H9 (cell line): ENCODE results near the gene PAGR1. TPM values are rescaled to one million over a fixed set of nuclear protein-coding genes. Genes with fewer than 3 reads are reported as not detected.

Experiments
- DNase-seq: peaks from one replicate; pipeline ENCODE4 v3.0.0-alpha.2; 2017
- H2AFZ ChIP-seq: one replicate; pipeline ENCODE4 v1.6.1; 2013; ENCODE audit warnings: mild to moderate bottlenecking, low read length, control low read depth, moderate library complexity
- H2AK5ac ChIP-seq: 2 replicates; pipeline ENCODE4 v1.6.1; 2013; ENCODE audit warnings: low read length, control low read depth, mixed read lengths; ENCODE audit not compliant: insufficient read length
- H2BK120ac ChIP-seq: one replicate; pipeline ENCODE4 v1.6.1; 2013; ENCODE audit warnings: low read depth, mild to moderate bottlenecking, low read length, control low read depth, inconsistent platforms; ENCODE audit not compliant: poor library complexity, severe bottlenecking
- H2BK12ac ChIP-seq: 2 replicates; pipeline ENCODE4 v1.6.1; 2013; ENCODE audit warnings: low read length, control low read depth, mixed read lengths, low read depth; ENCODE audit not compliant: insufficient read length
- H2BK15ac ChIP-seq: 2 replicates; pipeline ENCODE4 v1.6.1; 2013; ENCODE audit warnings: low read depth, low read length, control low read depth
- H2BK20ac ChIP-seq: one replicate; pipeline ENCODE4 v1.6.1; 2013; ENCODE audit warnings: low read depth, mild to moderate bottlenecking, low read length, control low read depth, inconsistent platforms; ENCODE audit not compliant: poor library complexity, severe bottlenecking
- H2BK5ac ChIP-seq: 2 replicates; pipeline ENCODE4 v1.6.1; 2013; ENCODE audit warnings: low read length, control low read depth, mixed read lengths; ENCODE audit not compliant: insufficient read length
- H3K14ac ChIP-seq: 2 replicates; pipeline ENCODE4 v1.6.1; 2013; ENCODE audit warnings: low read length, control low read depth; ENCODE audit not compliant: insufficient read depth
- H3K18ac ChIP-seq: 2 replicates; pipeline ENCODE4 v1.6.1; 2013; ENCODE audit warnings: low read depth, mild to moderate bottlenecking, mixed read lengths, low read length, control low read depth; ENCODE audit not compliant: insufficient read length
- H3K23ac ChIP-seq: 2 replicates; pipeline ENCODE4 v1.6.1; 2013; ENCODE audit warnings: low read length, control low read depth, mixed read lengths, low read depth; ENCODE audit not compliant: insufficient read length
- H3K23me2 ChIP-seq: 2 replicates; pipeline ENCODE4 v1.6.1; 2013; ENCODE audit warnings: low read depth, mild to moderate bottlenecking, mixed read lengths, low read length, control low read depth; ENCODE audit not compliant: insufficient read length, poor library complexity, severe bottlenecking
- H3K27ac ChIP-seq: 2 replicates; pipeline ENCODE4 v1.5.1; 2013; ENCODE audit warnings: low read length, control low read depth, mixed read lengths, low read depth; ENCODE audit not compliant: insufficient read length
- H3K27me3 ChIP-seq: 2 replicates; pipeline ENCODE4 v1.6.1; 2013; ENCODE audit warnings: low read length, control low read depth, inconsistent platforms; ENCODE audit not compliant: insufficient read depth
- H3K4ac ChIP-seq: 2 replicates; pipeline ENCODE4 v1.6.1; 2013; ENCODE audit warnings: low read depth, mild to moderate bottlenecking, control low read depth, inconsistent platforms, low read length, moderate library complexity
- H3K4me1 ChIP-seq: 2 replicates; pipeline ENCODE4 v1.6.1; 2013; ENCODE audit warnings: low read length, control low read depth, inconsistent platforms; ENCODE audit not compliant: insufficient read depth
- H3K4me2 ChIP-seq: 2 replicates; pipeline ENCODE4 v1.6.1; 2013; ENCODE audit warnings: low read length, control low read depth, mixed read lengths; ENCODE audit not compliant: insufficient read length, insufficient read depth
- H3K56ac ChIP-seq: 2 replicates; pipeline ENCODE4 v1.6.1; 2013; ENCODE audit warnings: low read depth, mild to moderate bottlenecking, mixed read lengths, low read length, control low read depth; ENCODE audit not compliant: insufficient read length
- H3K79me1 ChIP-seq: 2 replicates; pipeline ENCODE4 v1.6.1; 2013; ENCODE audit warnings: low read depth, mild to moderate bottlenecking, moderate library complexity, low read length, control low read depth, inconsistent platforms; ENCODE audit not compliant: insufficient read depth, poor library complexity, severe bottlenecking
- H3K79me2 ChIP-seq: 2 replicates; pipeline ENCODE4 v1.6.1; 2013; ENCODE audit warnings: low read length, control low read depth, inconsistent platforms; ENCODE audit not compliant: insufficient read depth
- H3K9ac ChIP-seq: 2 replicates; pipeline ENCODE4 v1.6.1; 2013; ENCODE audit warnings: low read length, control low read depth, mixed read lengths; ENCODE audit not compliant: insufficient read length; ENCODE audit errors: extremely low read depth
- H3K9me3 ChIP-seq: one replicate; pipeline ENCODE4 v1.6.1; 2013; ENCODE audit warnings: low read depth, low read length, inconsistent platforms; ENCODE audit not compliant: control insufficient read depth
- H3T11ph ChIP-seq: one replicate; pipeline ENCODE4 v1.6.1; 2013; ENCODE audit warnings: mild to moderate bottlenecking, low read length, control low read depth, inconsistent platforms
- H4K20me1 ChIP-seq: one replicate; pipeline ENCODE4 v1.6.1; 2013; ENCODE audit not compliant: control insufficient read depth, insufficient read length, insufficient read depth
- H4K5ac ChIP-seq: 2 replicates; pipeline ENCODE4 v1.6.1; 2013; ENCODE audit warnings: low read depth, mild to moderate bottlenecking, mixed read lengths, low read length, control low read depth; ENCODE audit not compliant: insufficient read length
- H4K8ac ChIP-seq: replicated peaks from 2 replicates; pipeline ENCODE4 v1.6.1; 2013; ENCODE audit warnings: low read length, control low read depth, mixed read lengths, low read depth; ENCODE audit not compliant: insufficient read length
- H4K91ac ChIP-seq: 2 replicates; pipeline ENCODE4 v1.6.1; 2013; ENCODE audit warnings: low read depth, mild to moderate bottlenecking, moderate library complexity, mixed read lengths, low read length, control low read depth; ENCODE audit not compliant: insufficient read length
- H3K27ac Mint-ChIP-seq, 3 experiments: 2 replicates in 2 of 3; 3 replicates in 1 of 3; pipeline ENCODE4 v1.8.0; 2020 to 2021; ENCODE audit warnings: mixed read lengths in 3 of 3, mild to moderate bottlenecking in 1 of 3, moderate library complexity in 1 of 3
- H3K27me3 Mint-ChIP-seq: 2 replicates; pipeline ENCODE4 v1.8.0; 2021; ENCODE audit warnings: low read depth, mild to moderate bottlenecking, moderate library complexity, mixed read lengths
- H3K36me3 Mint-ChIP-seq, 3 experiments: 2 replicates in 2 of 3; 3 replicates in 1 of 3; pipeline ENCODE4 v1.8.0; 2020 to 2021; ENCODE audit warnings: low read depth in 3 of 3, mixed read lengths in 3 of 3; ENCODE audit not compliant: insufficient read depth in 1 of 3
- H3K4me1 Mint-ChIP-seq, 2 experiments: 2 replicates each; pipeline ENCODE4 v1.8.0; 2020; ENCODE audit warnings: mixed read lengths in 2 of 2
- H3K4me3 Mint-ChIP-seq, 2 experiments: 2 replicates in 1 of 2; 3 replicates in 1 of 2; pipeline ENCODE4 v1.8.0; 2020 to 2021; ENCODE audit warnings: mild to moderate bottlenecking in 2 of 2, mixed read lengths in 2 of 2, moderate library complexity in 1 of 2
- H3K9me3 Mint-ChIP-seq, 2 experiments: 2 replicates in 1 of 2; 3 replicates in 1 of 2; pipeline ENCODE4 v1.8.0; 2020; ENCODE audit warnings: mild to moderate bottlenecking in 2 of 2, mixed read lengths in 2 of 2, moderate library complexity in 1 of 2
- WGBS: extraction: QIAGEN DNeasy Blood & Tissue Kit; methylation state at CpG from one replicate; pipeline ENCODE4 v1.1.7; 2013; ENCODE audit warnings: missing lambda C conversion rate, low lambda C conversion rate, mixed read lengths; ENCODE audit not compliant: insufficient read length; ENCODE audit errors: extremely low coverage; 5-methylcytosine and 5-hydroxymethylcytosine counted together
- total RNA-seq: library from RNA; stranded (reverse); gene quantifications from 2 replicates; pipeline ENCODE4 v1.2.1, GENCODE V29; 2021
- TF ChIP-seq, protein P1 (sequence below): fragments of 200-600 bp; sonication (generic); conservative IDR thresholded peaks from 3 replicates; pipeline ENCODE4 v1.8.0; 2021; ENCODE audit warnings: antibody characterized with exemption, mild to moderate bottlenecking

The PAGR1 gene
- total RNA-seq, 1 experiment from 2014 or later: 65.3 TPM

DNA sequence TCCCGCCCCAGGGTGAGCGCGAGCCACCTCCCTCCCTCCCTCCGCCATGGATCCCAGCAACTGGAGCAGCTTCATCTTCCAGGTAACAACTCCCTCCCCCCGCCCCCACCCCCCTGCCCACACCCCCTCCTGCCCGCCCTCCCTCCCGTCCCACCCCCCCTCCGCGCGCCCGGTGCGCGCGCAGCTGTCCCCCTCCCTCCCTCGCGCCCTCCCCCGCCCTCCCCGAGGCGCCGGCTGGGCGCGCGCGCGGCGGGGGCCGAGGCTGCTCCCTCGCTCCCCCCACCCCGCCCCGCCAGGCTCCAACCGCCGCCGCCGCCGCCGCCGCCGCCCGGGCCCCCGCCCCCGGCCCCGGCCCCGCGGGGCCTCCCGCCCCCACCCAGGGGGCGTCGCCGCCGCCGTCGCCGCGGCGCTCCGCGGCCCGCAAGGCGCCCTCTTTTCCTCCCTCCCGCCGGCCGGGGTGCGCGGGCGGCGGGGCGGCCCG is 9.8 kb upstream of the PAGR1 start, which contains the start of gene MAZ:
Gene MAZ, plus strand, starts transcription at position 431 of the 481 bp plus-strand sequence. CDS start 173 bp downstream, outside the sequence.
- H3K27ac Mint-ChIP-seq: peak within 1 kb of the TSS in 2 of 3 experiments; percentile 100; a peak in 5 of 7 replicates
- Histone ChIP-seq H3K23me2 (peaks cover 19% of the 10 kb centered on the region), H3K9me3 (no peaks in the 10 kb centered on the region), H3K23ac (no peak within 1 kb of the TSS), H3K18ac (peak within 1 kb of the TSS; percentile 29), H3T11ph (no peak within 1 kb of the TSS), H4K91ac (no peak within 1 kb of the TSS), H2BK20ac (no peak within 1 kb of the TSS), H3K14ac (peak within 1 kb of the TSS; percentile 4), H2BK120ac (no peak within 1 kb of the TSS), H2AFZ (no peak within 1 kb of the TSS), H3K56ac (no peak within 1 kb of the TSS), H2BK12ac (no peak within 1 kb of the TSS), H4K20me1 (no peaks in the 10 kb centered on the region), H3K79me1 (no peaks in the 10 kb centered on the region), H2AK5ac (no peak within 1 kb of the TSS), H3K79me2 (peaks cover 2% of the 10 kb centered on the region; the same call in 1 of the 2 replicates), H4K5ac (no peak within 1 kb of the TSS), H3K27ac (no peak within 1 kb of the TSS), H3K4ac (no peak within 1 kb of the TSS), H3K9ac (peak within 1 kb of the TSS; percentile 27), H4K8ac (no peak within 1 kb of the TSS), H3K27me3 (no peaks in the 10 kb centered on the region), H3K4me2 (peak within 1 kb of the TSS; percentile 85), H2BK15ac (no peak within 1 kb of the TSS), H3K4me1 (no peaks in the 10 kb centered on the region; the same call in 1 of the 2 replicates), H2BK5ac (no peak within 1 kb of the TSS)
- H3K36me3 Mint-ChIP-seq: peaks cover 23 to 65% (median 39%) of the 10 kb centered on the region in 3 experiments
- H3K4me3 Mint-ChIP-seq: peak within 1 kb of the TSS; percentile 93 to 98
- H3K4me1 Mint-ChIP-seq: peaks cover 42 to 60% of the 10 kb centered on the region in 2 experiments
- TF ChIP-seq, protein P1, sequence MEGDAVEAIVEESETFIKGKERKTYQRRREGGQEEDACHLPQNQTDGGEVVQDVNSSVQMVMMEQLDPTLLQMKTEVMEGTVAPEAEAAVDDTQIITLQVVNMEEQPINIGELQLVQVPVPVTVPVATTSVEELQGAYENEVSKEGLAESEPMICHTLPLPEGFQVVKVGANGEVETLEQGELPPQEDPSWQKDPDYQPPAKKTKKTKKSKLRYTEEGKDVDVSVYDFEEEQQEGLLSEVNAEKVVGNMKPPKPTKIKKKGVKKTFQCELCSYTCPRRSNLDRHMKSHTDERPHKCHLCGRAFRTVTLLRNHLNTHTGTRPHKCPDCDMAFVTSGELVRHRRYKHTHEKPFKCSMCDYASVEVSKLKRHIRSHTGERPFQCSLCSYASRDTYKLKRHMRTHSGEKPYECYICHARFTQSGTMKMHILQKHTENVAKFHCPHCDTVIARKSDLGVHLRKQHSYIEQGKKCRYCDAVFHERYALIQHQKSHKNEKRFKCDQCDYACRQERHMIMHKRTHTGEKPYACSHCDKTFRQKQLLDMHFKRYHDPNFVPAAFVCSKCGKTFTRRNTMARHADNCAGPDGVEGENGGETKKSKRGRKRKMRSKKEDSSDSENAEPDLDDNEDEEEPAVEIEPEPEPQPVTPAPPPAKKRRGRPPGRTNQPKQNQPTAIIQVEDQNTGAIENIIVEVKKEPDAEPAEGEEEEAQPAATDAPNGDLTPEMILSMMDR: no peak
- H3K9me3 Mint-ChIP-seq: no peaks in the 10 kb centered on the region; a peak in 1 of 5 replicates
- DNase-seq: no peak
- H3K27me3 Mint-ChIP-seq: peaks cover 1% of the 10 kb centered on the region
- no CpG with 5 or more reads among the region's 67 CpGs for WGBS
